ENCODE data around the gene GPX3.
A peak's percentile ranks its signal among the peaks of the same experiment; 100 is the strongest.

The GPX3 gene

GRCh38 chr5:151014680-151015343, 5.6 kb upstream of the GPX3 start:
- DNase-seq: no peak

- no peak for DNase-seq
These were observed 4.3 kb upstream of the GPX3 start for GRCh38 chr5:151015974-151016587.

GRCh38 chr5:151016700-151017099, 3.7 kb upstream of the GPX3 start:
- peak; percentile 85 for DNase-seq

- DNase-seq: no peak
These were observed 2.5 kb upstream of the GPX3 start for GRCh38 chr5:151017897-151018296.

GRCh38 chr5:151018846-151019245, 1.5 kb upstream of the GPX3 start:
- DNase-seq: no peak

GRCh38 chr5:151019331-151019730, 1.1 kb upstream of the GPX3 start:
- DNase-seq: no peak

- DNase-seq: no peak
These were observed 1.4 kb downstream of the GPX3 start for GRCh38 chr5:151021746-151022145.

GRCh38 chr5:151022511-151023018, 2.2 kb downstream of the GPX3 start:
- no peak for DNase-seq

- DNase-seq: no peak
These were observed 2.7 kb downstream of the GPX3 start for GRCh38 chr5:151023047-151023615.

GRCh38 chr5:151023651-151024050, 3.3 kb downstream of the GPX3 start:
- DNase-seq: no peak

GRCh38 chr5:151024440-151025249, 4.3 kb downstream of the GPX3 start:
- DNase-seq: no peak

- DNase-seq: no peak
These were observed 4.8 kb downstream of the GPX3 start for GRCh38 chr5:151025250-151025606.

- no peak for DNase-seq
These were observed 5.7 kb downstream of the GPX3 start for GRCh38 chr5:151026088-151026487.

- peak; percentile 78 for DNase-seq
These were observed 6.3 kb downstream of the GPX3 start for GRCh38 chr5:151026679-151027078.

- DNase-seq: no peak
These were observed 7.6 kb downstream of the GPX3 start for GRCh38 chr5:151027961-151028479.

- DNase-seq: no peak
These were observed 8.3 kb downstream of the GPX3 start for GRCh38 chr5:151028717-151029116.

GRCh38 chr5:151029179-151030055, 9.0 kb downstream of the GPX3 start:
- no peak for DNase-seq

GRCh38 chr5:151030056-151030336, 9.6 kb downstream of the GPX3 start:
- DNase-seq: no peak

GRCh38 chr5:151030379-151030778, 10.0 kb downstream of the GPX3 start:
- DNase-seq: no peak

GRCh38 chr5:151031554-151031953, 11.2 kb downstream of the GPX3 start:
- no peak for DNase-seq

- DNase-seq: no peak
These were observed 13.0 kb downstream of the GPX3 start for GRCh38 chr5:151033217-151033934.
